ENCODE results near the gene C12orf76. TPM values are rescaled to one million over a fixed set of nuclear protein-coding genes. Genes with fewer than 3 reads are reported as not detected.
"Not testable (repeated sequence)": the region's sequence is repeated elsewhere in the genome, so short reads cannot be mapped to it uniquely, and the experiment has no call there.

Gene C12orf76
- polyA plus RNA-seq, 1 experiment: 11.4 TPM

DNA sequence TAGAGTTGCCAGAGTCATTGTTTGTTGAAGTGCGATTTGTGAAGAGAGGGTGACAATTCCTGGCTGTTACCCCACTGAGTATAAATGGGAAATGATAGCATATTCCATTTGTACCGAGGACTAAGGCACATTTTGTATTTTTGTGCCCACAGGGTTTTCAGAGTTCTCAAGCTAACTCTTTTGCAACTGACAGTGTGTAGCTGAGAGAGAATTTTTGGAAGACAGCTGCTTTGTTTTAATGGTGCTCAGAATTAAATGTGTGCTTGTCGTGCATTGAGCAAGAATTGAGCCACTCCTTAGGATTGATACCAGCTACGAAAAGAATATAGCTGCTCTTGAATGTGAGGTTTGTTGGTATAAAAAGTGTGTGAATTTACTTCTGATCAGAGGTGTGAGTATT lies 27.4 kb downstream of the C12orf76 start:
- no peaks in the 10 kb centered on the region for H3K27me3 ChIP-seq (ENCODE audit: control insufficient read depth, insufficient read depth, low read length)
- no peak overlapping the region for H3K4me3 ChIP-seq (ENCODE audit: low read depth, low read length)
- no peaks in the 10 kb centered on the region for H3K9me3 ChIP-seq (ENCODE audit: control insufficient read depth, insufficient read depth, low read length)
- no peak for DNase-seq (ENCODE audit: low read depth, low spot score)
- ChIA-PET POLR2A (no interaction called here), CTCF (interaction anchor here (1.0 to 1.2 kb wide), 2 partner anchors 168 to 411 kb away, joined by 3 to 6 read pairs; no protein-coding TSS in a partner anchor)
- TF ChIP-seq, protein P1, sequence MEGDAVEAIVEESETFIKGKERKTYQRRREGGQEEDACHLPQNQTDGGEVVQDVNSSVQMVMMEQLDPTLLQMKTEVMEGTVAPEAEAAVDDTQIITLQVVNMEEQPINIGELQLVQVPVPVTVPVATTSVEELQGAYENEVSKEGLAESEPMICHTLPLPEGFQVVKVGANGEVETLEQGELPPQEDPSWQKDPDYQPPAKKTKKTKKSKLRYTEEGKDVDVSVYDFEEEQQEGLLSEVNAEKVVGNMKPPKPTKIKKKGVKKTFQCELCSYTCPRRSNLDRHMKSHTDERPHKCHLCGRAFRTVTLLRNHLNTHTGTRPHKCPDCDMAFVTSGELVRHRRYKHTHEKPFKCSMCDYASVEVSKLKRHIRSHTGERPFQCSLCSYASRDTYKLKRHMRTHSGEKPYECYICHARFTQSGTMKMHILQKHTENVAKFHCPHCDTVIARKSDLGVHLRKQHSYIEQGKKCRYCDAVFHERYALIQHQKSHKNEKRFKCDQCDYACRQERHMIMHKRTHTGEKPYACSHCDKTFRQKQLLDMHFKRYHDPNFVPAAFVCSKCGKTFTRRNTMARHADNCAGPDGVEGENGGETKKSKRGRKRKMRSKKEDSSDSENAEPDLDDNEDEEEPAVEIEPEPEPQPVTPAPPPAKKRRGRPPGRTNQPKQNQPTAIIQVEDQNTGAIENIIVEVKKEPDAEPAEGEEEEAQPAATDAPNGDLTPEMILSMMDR (IDR thresholded peaks at IDR 0.05; ENCODE audit: low read depth, low read length): no peak
- H3K27ac ChIP-seq (ENCODE audit: low read depth, low read length): no peak overlapping the region

DNA sequence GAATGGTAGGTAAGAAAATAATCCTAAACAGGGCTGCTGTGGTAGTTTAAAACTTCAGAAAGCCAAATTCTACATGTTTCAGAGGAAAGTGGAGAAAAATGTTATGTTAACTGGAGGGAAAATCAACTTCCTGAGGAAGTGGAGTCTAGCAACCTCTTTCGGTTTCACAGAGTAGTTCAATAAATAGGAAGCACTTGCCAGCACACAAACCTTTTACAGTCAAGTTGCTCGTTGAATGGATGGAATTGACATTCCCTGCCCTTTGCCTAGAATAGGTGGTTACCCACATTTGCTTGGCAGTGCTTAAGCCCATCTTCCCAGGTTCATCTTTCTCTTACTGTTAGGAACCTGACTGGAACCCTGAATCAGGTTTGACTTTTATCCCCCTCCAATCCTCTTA lies 33.2 kb downstream of the C12orf76 start:
- ChIA-PET POLR2A (no interaction called here), CTCF (no interaction called here)
- no peaks in the 10 kb centered on the region for H3K9me3 ChIP-seq (ENCODE audit: control insufficient read depth, insufficient read depth, low read length)
- TF ChIP-seq, protein P1 (IDR thresholded peaks at IDR 0.05; ENCODE audit: low read depth, low read length): no peak
- H3K4me3 ChIP-seq (ENCODE audit: low read depth, low read length): no peak overlapping the region
- DNase-seq (ENCODE audit: low read depth, low spot score): no peak
- H3K27me3 ChIP-seq (ENCODE audit: control insufficient read depth, insufficient read depth, low read length): no peaks in the 10 kb centered on the region
- no peak overlapping the region for H3K27ac ChIP-seq (ENCODE audit: low read depth, low read length)

DNA sequence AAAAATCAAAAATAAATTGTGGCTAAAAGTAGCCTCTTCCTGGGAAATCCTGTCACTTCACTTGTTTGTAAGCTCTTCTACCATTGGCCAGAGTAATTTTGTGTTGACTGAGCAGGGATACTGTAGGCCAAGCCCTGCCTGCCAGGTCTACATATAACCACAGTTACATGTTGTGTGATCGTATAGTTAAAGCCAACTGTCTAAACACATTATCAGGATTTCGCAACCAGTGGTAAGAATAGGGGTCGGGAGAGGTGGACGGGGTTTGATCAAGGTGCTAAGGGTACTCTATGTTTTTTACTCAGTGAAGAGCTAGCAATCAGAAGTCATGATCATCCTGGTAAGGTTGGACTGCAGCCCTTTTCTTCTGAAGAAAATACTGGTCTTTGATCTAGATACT lies 35.7 kb downstream of the C12orf76 start:
- no peaks in the 10 kb centered on the region for H3K9me3 ChIP-seq (ENCODE audit: control insufficient read depth, insufficient read depth, low read length)
- H3K4me3 ChIP-seq (ENCODE audit: low read depth, low read length): no peak overlapping the region
- DNase-seq (ENCODE audit: low read depth, low spot score): no peak
- H3K27me3 ChIP-seq (ENCODE audit: control insufficient read depth, insufficient read depth, low read length): no peaks in the 10 kb centered on the region
- H3K27ac ChIP-seq (ENCODE audit: low read depth, low read length): no peak overlapping the region
- TF ChIP-seq, protein P1 (IDR thresholded peaks at IDR 0.05; ENCODE audit: low read depth, low read length): no peak
- POLR2A ChIA-PET: no interaction called here
- CTCF ChIA-PET: no interaction called here

DNA sequence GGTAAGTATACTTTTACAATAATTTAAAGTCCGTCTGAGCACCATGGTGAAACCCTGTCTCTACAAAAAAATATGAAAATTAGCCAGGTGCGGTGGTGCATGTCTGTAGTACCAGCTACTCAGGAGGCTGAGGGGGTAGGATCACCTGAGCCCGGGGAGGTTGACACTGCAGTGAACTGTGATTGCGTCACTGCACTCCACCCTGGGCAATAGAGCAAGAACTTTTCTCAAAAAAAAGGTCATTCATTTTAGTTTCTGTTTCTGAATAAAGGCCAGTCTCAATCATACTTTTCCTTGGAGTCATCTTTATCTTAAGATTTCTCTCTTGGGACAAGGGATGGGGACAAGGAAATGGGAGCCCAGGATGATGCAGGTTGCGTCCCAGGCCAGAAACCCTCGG lies 36.2 kb downstream of the C12orf76 start:
- Histone ChIP-seq H3K9me3 (ENCODE audit: control insufficient read depth, insufficient read depth, low read length) (no peaks in the 10 kb centered on the region), H3K4me3 (ENCODE audit: low read depth, low read length) (no peak overlapping the region), H3K27ac (ENCODE audit: low read depth, low read length) (no peak overlapping the region), H3K27me3 (ENCODE audit: control insufficient read depth, insufficient read depth, low read length) (no peaks in the 10 kb centered on the region)
- TF ChIP-seq, protein P1 (IDR thresholded peaks at IDR 0.05; ENCODE audit: low read depth, low read length): no peak
- POLR2A ChIA-PET: no interaction called here
- DNase-seq (ENCODE audit: low read depth, low spot score): no peak
- CTCF ChIA-PET: no interaction called here

DNA sequence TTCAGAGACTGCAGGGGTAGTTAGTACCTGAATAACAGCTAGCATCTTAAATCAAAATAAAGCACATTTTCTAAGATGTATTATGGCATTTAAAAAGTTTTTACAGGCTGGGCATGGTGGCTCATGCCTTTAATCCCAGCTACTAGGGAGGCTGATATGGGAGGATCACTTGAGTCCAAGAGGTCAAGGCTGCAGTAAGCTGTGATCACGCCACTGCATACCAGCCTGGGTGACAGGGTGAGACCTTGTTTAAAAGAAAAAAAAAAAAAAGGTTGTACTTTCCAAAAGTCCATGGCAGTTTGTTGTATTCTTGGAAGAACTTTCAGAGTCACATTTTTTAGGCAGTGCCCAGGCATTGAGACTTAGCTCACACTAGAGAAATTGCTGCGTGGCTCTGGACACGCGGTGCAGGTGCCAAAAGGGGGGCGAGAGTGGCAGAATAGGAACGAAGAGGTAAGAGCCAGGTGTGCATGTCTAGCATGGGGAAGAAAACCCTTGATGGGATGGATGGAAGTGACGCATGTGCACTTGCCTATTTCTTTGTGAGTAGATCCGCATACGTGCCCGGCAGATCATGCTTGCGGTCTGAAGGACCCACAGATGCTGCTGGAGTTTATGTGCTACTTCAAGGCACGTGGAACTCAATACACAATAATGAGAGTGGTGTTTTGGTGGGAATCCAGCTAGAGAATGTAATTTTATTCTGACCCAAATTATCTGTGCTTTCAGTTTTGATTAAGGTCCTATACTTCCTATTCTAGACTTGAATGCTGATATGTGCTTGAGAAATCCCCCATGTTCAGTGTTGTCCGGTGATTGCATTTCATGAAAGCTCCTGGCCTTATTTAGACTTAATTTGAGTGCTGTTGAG lies 37.2 kb downstream of the C12orf76 start:
- Histone ChIP-seq H3K27ac (ENCODE audit: low read depth, low read length) (no peak overlapping the region), H3K9me3 (ENCODE audit: control insufficient read depth, insufficient read depth, low read length) (no peaks in the 10 kb centered on the region), H3K27me3 (ENCODE audit: control insufficient read depth, insufficient read depth, low read length) (no peaks in the 10 kb centered on the region), H3K4me3 (ENCODE audit: low read depth, low read length) (no peak overlapping the region)
- CTCF ChIA-PET: interaction anchor here (0.5 to 1.0 kb wide), 2 partner anchors 13 to 160 kb away, joined by 3 read pairs; no protein-coding TSS in a partner anchor
- POLR2A ChIA-PET: no interaction called here
- TF ChIP-seq, protein P1 (IDR thresholded peaks at IDR 0.05; ENCODE audit: low read depth, low read length): no peak
- DNase-seq (ENCODE audit: low read depth, low spot score): no peak

DNA sequence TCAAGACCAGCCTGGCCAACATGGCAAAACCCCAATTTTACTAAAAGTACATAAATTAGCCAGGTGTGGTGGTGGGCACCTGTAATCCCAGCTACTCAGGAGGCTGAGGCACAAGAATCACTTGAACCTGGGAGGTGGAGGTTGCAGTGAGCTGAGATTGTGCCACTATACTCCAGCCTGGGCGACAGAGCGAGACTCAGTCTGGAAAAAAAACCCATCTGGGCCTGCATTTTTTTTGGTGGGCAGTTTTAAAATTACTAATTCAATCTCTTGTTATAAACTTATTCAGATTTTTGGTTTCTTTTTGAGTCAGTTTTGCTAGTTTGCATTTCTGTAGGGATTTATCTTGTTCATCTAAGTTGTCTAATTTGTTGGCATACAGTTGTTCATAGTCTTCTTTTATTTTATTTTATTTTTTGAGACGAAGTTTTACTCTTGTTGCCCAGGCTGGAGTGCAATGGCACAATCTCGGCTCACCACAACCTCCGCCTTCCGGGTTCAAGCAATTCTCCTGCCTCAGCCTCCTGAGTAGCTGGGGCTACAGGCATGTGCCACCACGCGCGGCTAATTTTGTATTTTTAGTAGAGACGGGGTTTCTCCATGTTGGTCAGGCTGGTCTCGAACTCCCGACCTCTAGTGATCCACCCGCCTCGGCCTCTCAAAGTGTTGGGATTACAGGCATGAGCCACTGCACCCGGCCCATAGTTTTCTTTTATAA lies 39.5 kb downstream of the C12orf76 start:
- DNase-seq (ENCODE audit: low read depth, low spot score); H3K27me3 ChIP-seq (ENCODE audit: control insufficient read depth, insufficient read depth, low read length); CTCF ChIA-PET; H3K27ac ChIP-seq (ENCODE audit: low read depth, low read length); POLR2A ChIA-PET; H3K9me3 ChIP-seq (ENCODE audit: control insufficient read depth, insufficient read depth, low read length); H3K4me3 ChIP-seq (ENCODE audit: low read depth, low read length): not testable (repeated sequence)
